Erythroblast (primary cell): ENCODE measurements around the gene S100A8.

Experiments
- GATA1 ChIP-seq: IDR thresholded peaks from 2 replicates; pipeline ENCODE4 v1.6.1; 2011; ENCODE audit warnings: low read depth, mild to moderate bottlenecking, control low read depth, low read length, moderate library complexity
- POLR2A ChIP-seq: IDR thresholded peaks from 2 replicates; pipeline ENCODE4 v1.6.1; 2011; ENCODE audit warnings: mild to moderate bottlenecking, low read length

GRCh38 chr1:153365696-153366095, 25.2 kb downstream of the S100A8 start:
- no peak for TF ChIP-seq POLR2A
- no peak for TF ChIP-seq GATA1
